K562 (cell line): Measurements from ENCODE around the gene SNRPD2. TPM values are rescaled to one million over a fixed set of nuclear protein-coding genes. Genes with fewer than 3 reads are reported as not detected.
A peak's percentile ranks its signal among the peaks of the same experiment; 100 is the strongest.

Source experiments
- CBFB ChIP-seq: sonication (generic); formaldehyde crosslinking; IDR thresholded peaks from 2 replicates; pipeline ENCODE4 v1.4.0; 2020; ENCODE audit warnings: mild to moderate bottlenecking, missing genetic modification reagents
- CCAR2 ChIP-seq: fragments of 200-400 bp; formaldehyde crosslinking; IDR thresholded peaks from 2 replicates; pipeline ENCODE4 v1.6.1; 2017; ENCODE audit warnings: mild to moderate bottlenecking, low read depth, low read length
- CREB1 ChIP-seq, 2 experiments: sonication (generic) in 1 of 2; formaldehyde crosslinking in 1 of 2; IDR thresholded peaks; 2 replicates each; pipeline versions ENCODE4 v1.6.1 to v1.8.0; 2012 to 2022; ENCODE audit warnings: inconsistent platforms in 1 of 2, mild to moderate bottlenecking in 1 of 2, missing genetic modification reagents in 1 of 2, moderate library complexity in 1 of 2
- CREBBP ChIP-seq: IDR thresholded peaks from one replicate; pipeline ENCODE4 v1.6.1; 2012; ENCODE audit warnings: low read depth, mild to moderate bottlenecking, control low read depth, inconsistent platforms, low read length
- DMBX1 ChIP-seq: fragments of 250-450 bp; sonication (Bioruptor Pico); IDR thresholded peaks from 2 replicates; pipeline ENCODE4 v1.8.0; 2022; ENCODE audit warnings: inconsistent platforms, mild to moderate bottlenecking, moderate library complexity, borderline replicate concordance
- ERF ChIP-seq: fragments of 450-650 bp; formaldehyde crosslinking; IDR thresholded peaks from 2 replicates; pipeline ENCODE4 v1.4.0; 2020; ENCODE audit warnings: mild to moderate bottlenecking, mixed read lengths
- HMG20A ChIP-seq: fragments of 450-650 bp; formaldehyde crosslinking; conservative IDR thresholded peaks from 2 replicates; pipeline ENCODE4 v1.4.0; 2020; ENCODE audit warnings: mild to moderate bottlenecking, mixed read lengths
- HNRNPL ChIP-seq: fragments of 200-400 bp; formaldehyde crosslinking; IDR thresholded peaks from 2 replicates; pipeline ENCODE4 v1.6.1; 2017; ENCODE audit warnings: low read depth, mild to moderate bottlenecking, low read length
- HOXB6 ChIP-seq: fragments of 250-450 bp; sonication (Bioruptor Pico); IDR thresholded peaks from 2 replicates; pipeline ENCODE4 v1.5.1; 2022; ENCODE audit warnings: mild to moderate bottlenecking, borderline replicate concordance
- JUND ChIP-seq, 2 experiments: IDR thresholded peaks; 2 replicates in 1 of 2; 3 replicates in 1 of 2; pipeline ENCODE4 v1.6.1; 2011; ENCODE audit warnings: borderline replicate concordance in 2 of 2, low read depth in 2 of 2, low read length in 2 of 2, improper control_type of control experiment in 1 of 2, missing biosample characterization in 1 of 2, missing genetic modification characterization in 1 of 2, missing genetic modification reagents in 1 of 2
- POLR2AphosphoS2 ChIP-seq: IDR thresholded peaks from 2 replicates; pipeline ENCODE4 v1.6.1; 2012; ENCODE audit warnings: low read length, improper control_type of control experiment
- PRPF4 ChIP-seq: fragments of 200-400 bp; formaldehyde crosslinking; IDR thresholded peaks from one replicate; pipeline ENCODE4 v1.6.1; 2017; ENCODE audit warnings: low read length, low read depth, mild to moderate bottlenecking; ENCODE audit not compliant: insufficient read depth, poor library complexity, severe bottlenecking
- SRF ChIP-seq, 2 experiments: fragments of 250-450, 450-650 bp in 1 of 2; sonication (Bioruptor Pico) in 1 of 2; sonication (generic) in 1 of 2; formaldehyde crosslinking; IDR thresholded peaks; 2 replicates each; pipeline versions ENCODE4 v1.5.0 to v1.5.1; 2020 to 2022; ENCODE audit warnings: mild to moderate bottlenecking in 1 of 2, missing genetic modification reagents in 1 of 2
- YY1 ChIP-seq, 3 experiments: IDR thresholded peaks; 2 replicates each; pipeline ENCODE4 v1.6.1; 2011; ENCODE audit warnings: low read length in 2 of 3, mild to moderate bottlenecking in 2 of 3, moderate library complexity in 2 of 3, borderline replicate concordance in 1 of 3, control low read depth in 1 of 3, low read depth in 1 of 3; ENCODE audit not compliant: insufficient read depth in 3 of 3, insufficient replicate concordance in 2 of 3, control insufficient read depth in 1 of 3, insufficient read length in 1 of 3; ENCODE audit errors: extremely low read depth in 1 of 3
- polyA plus RNA-seq, 8 experiments: library from polyadenylated mRNA; depleted of rRNA in 4 of 8; stranded (reverse) in 5 of 8; unstranded in 3 of 8; fragments of >200 nt; fragmentation: Nextera tagmentation in 2 of 8; fragmentation: Illumina TruSeq in 1 of 8; extraction: Ambion mirVana in 2 of 8; extraction: Trizol in 1 of 8; gene quantifications; 2 replicates each; pipeline versions ENCODE4 v1.2.1 to v1.2.3, GENCODE V29; 2011 to 2014; ENCODE audit warnings: inconsistent platforms in 1 of 8, missing spikeins in 1 of 8
- total RNA-seq, 7 experiments: library from RNA; depleted of rRNA in 6 of 7; stranded (reverse); fragments of >200 nt in 6 of 7; fragmentation: Illumina TruSeq in 2 of 7; extraction: Trizol in 2 of 7; gene quantifications; 2 replicates each; pipeline versions ENCODE4 v1.2.1 to v1.2.3, GENCODE V29; 2011 to 2021; ENCODE audit warnings: low replicate concordance in 1 of 7
- TF ChIP-seq, protein P1 (sequence below): fragments of 200-800 bp; sonication (Bioruptor generic); IDR thresholded peaks from 2 replicates; pipeline ENCODE4 v1.6.1; 2017; ENCODE audit warnings: missing genetic modification characterization, missing compliant biosample characterization
- TF ChIP-seq, protein P2 (sequence below): fragments of 200-800 bp; sonication (Bioruptor generic); IDR thresholded peaks from 2 replicates; pipeline ENCODE4 v1.6.1; 2016; ENCODE audit warnings: missing genetic modification characterization, missing compliant biosample characterization
- TF ChIP-seq, protein P3 (sequence below): fragments of 450-650 bp; formaldehyde crosslinking; IDR thresholded peaks from 2 replicates; pipeline ENCODE4 v1.4.0; 2022; ENCODE audit warnings: missing genetic modification characterization

Gene SNRPD2
- total and polyA plus RNA-seq, 9 of the 15 experiments (the other 6 are each of a cell fraction or from before 2014, with no cell fraction given) = 728 to 4,411 (median 1,029) TPM

DNA sequence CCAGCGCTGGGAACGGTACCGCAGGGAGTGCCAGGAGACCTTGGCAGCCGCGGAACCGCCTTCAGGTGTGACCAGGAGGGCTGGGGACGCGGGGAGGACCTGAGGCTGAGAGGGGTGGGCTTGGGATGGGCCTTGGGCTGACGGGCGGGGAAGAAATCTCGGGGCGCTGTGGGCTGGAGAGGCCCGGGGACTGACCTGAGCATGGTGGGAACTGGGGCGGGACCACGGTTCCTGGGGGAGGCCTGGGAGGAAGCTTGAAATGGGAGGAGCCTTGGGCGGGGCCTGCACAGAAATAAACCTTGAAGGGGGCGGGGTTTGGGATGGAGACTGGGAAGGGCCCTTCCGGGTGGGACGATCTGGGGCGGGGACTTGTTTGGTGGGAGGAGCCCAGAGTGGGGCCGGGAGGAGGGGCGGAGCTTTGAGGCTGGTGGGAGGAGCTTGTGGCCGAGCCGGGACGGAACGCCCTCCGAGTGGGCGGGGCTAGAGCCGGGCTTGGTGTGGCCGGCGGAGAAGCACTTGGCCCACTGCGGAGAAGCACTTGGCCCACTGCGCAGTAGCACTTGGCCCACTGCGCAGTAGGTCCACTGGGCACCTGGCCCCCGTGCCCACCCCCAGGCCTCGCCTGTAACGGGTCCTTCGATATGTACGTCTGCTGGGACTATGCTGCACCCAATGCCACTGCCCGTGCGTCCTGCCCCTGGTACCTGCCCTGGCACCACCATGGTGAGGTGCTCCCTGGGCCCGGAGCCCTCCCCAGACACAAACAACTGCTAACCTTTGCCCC lies 20.9 kb downstream of the SNRPD2 start (continued):
- TF ChIP-seq SRF (CRISPR knock-in tag; IDR thresholded peaks at IDR 0.05) (peak in 1 of 2 experiments; percentile 70; a peak in 1 of 4 replicates), ERF (CRISPR knock-in tag) (peak; percentile 82; the same call in 1 of the 2 replicates), HMG20A (CRISPR knock-in tag) (no peak), HOXB6 (CRISPR knock-in tag) (no peak), CREB1 (IDR thresholded peaks at IDR 0.05) (no peak), CREB1 (CRISPR knock-in tag; IDR thresholded peaks at IDR 0.05) (no peak), CCAR2 (no peak), CREBBP (no peak), CBFB (no peak), DMBX1 (CRISPR knock-in tag) (no peak), PRPF4 (no peak), YY1 (IDR thresholded peaks at IDR 0.05; ENCODE audit: borderline replicate concordance in 1 of 3, control insufficient read depth in 1 of 3, extremely low read depth in 1 of 3, insufficient read depth in 3 of 3, insufficient read length in 1 of 3, insufficient replicate concordance in 2 of 3, low read depth in 1 of 3, low read length in 2 of 3) (no peak), JUND (IDR thresholded peaks at IDR 0.05; ENCODE audit: borderline replicate concordance, low read depth, low read length) (no peak), JUND (tag; IDR thresholded peaks at IDR 0.05; ENCODE audit: borderline replicate concordance, low read depth, low read length) (no peak), POLR2AphosphoS2 (no peak), HNRNPL (peak; percentile 65; the same call in 1 of the 2 replicates)
- TF ChIP-seq, protein P1, sequence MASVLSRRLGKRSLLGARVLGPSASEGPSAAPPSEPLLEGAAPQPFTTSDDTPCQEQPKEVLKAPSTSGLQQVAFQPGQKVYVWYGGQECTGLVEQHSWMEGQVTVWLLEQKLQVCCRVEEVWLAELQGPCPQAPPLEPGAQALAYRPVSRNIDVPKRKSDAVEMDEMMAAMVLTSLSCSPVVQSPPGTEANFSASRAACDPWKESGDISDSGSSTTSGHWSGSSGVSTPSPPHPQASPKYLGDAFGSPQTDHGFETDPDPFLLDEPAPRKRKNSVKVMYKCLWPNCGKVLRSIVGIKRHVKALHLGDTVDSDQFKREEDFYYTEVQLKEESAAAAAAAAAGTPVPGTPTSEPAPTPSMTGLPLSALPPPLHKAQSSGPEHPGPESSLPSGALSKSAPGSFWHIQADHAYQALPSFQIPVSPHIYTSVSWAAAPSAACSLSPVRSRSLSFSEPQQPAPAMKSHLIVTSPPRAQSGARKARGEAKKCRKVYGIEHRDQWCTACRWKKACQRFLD = no peak
- TF ChIP-seq, protein P2, sequence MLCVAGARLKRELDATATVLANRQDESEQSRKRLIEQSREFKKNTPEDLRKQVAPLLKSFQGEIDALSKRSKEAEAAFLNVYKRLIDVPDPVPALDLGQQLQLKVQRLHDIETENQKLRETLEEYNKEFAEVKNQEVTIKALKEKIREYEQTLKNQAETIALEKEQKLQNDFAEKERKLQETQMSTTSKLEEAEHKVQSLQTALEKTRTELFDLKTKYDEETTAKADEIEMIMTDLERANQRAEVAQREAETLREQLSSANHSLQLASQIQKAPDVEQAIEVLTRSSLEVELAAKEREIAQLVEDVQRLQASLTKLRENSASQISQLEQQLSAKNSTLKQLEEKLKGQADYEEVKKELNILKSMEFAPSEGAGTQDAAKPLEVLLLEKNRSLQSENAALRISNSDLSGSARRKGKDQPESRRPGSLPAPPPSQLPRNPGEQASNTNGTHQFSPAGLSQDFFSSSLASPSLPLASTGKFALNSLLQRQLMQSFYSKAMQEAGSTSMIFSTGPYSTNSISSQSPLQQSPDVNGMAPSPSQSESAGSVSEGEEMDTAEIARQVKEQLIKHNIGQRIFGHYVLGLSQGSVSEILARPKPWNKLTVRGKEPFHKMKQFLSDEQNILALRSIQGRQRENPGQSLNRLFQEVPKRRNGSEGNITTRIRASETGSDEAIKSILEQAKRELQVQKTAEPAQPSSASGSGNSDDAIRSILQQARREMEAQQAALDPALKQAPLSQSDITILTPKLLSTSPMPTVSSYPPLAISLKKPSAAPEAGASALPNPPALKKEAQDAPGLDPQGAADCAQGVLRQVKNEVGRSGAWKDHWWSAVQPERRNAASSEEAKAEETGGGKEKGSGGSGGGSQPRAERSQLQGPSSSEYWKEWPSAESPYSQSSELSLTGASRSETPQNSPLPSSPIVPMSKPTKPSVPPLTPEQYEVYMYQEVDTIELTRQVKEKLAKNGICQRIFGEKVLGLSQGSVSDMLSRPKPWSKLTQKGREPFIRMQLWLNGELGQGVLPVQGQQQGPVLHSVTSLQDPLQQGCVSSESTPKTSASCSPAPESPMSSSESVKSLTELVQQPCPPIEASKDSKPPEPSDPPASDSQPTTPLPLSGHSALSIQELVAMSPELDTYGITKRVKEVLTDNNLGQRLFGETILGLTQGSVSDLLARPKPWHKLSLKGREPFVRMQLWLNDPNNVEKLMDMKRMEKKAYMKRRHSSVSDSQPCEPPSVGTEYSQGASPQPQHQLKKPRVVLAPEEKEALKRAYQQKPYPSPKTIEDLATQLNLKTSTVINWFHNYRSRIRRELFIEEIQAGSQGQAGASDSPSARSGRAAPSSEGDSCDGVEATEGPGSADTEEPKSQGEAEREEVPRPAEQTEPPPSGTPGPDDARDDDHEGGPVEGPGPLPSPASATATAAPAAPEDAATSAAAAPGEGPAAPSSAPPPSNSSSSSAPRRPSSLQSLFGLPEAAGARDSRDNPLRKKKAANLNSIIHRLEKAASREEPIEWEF = no peak
- TF ChIP-seq, protein P3, sequence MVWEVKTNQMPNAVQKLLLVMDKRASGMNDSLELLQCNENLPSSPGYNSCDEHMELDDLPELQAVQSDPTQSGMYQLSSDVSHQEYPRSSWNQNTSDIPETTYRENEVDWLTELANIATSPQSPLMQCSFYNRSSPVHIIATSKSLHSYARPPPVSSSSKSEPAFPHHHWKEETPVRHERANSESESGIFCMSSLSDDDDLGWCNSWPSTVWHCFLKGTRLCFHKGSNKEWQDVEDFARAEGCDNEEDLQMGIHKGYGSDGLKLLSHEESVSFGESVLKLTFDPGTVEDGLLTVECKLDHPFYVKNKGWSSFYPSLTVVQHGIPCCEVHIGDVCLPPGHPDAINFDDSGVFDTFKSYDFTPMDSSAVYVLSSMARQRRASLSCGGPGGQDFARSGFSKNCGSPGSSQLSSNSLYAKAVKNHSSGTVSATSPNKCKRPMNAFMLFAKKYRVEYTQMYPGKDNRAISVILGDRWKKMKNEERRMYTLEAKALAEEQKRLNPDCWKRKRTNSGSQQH (CRISPR knock-in tag) = no peak
